Measurements from ENCODE around the gene TMA7B.

GRCh38 chr22:39947220-39948216, 12.7 kb upstream of the TMA7B start:
- TF ChIP-seq CTCF (IDR thresholded peaks at IDR 0.05) (no peak), EZH2phosphoT487 (IDR thresholded peaks at IDR 0.05) (no peak), EZH2 (IDR thresholded peaks at IDR 0.05) (no peak)
